Measurements from ENCODE around the gene HOXC9.

- TF ChIP-seq CTCF (conservative IDR thresholded peaks at IDR 0.05 in 1 of 2, IDR thresholded peaks at IDR 0.05 in 1 of 2; ENCODE audit: extremely low read depth in 1 of 2, insufficient read depth in 1 of 2, low read depth in 1 of 2, low read length in 2 of 2) (no peak), EZH2 (IDR thresholded peaks at IDR 0.05; ENCODE audit: borderline replicate concordance, low read length) (no peak)
Observed at GRCh38 chr12:53985692-53985993, 14.3 kb upstream of the HOXC9 start.

All from mammary epithelial cell (primary cell).